ENCODE results near the gene TNS1.
"Not testable (repeated sequence)": the region's sequence is repeated elsewhere in the genome, so short reads cannot be mapped to it uniquely, and the experiment has no call there.

Gene TNS1

GRCh38 chr2:217790195-217790594, 212.6 kb downstream of the TNS1 start:
- DNase-seq = no peak

- no peak for DNase-seq
Observed at GRCh38 chr2:217789736-217790181, 213.0 kb downstream of the TNS1 start.

DNA sequence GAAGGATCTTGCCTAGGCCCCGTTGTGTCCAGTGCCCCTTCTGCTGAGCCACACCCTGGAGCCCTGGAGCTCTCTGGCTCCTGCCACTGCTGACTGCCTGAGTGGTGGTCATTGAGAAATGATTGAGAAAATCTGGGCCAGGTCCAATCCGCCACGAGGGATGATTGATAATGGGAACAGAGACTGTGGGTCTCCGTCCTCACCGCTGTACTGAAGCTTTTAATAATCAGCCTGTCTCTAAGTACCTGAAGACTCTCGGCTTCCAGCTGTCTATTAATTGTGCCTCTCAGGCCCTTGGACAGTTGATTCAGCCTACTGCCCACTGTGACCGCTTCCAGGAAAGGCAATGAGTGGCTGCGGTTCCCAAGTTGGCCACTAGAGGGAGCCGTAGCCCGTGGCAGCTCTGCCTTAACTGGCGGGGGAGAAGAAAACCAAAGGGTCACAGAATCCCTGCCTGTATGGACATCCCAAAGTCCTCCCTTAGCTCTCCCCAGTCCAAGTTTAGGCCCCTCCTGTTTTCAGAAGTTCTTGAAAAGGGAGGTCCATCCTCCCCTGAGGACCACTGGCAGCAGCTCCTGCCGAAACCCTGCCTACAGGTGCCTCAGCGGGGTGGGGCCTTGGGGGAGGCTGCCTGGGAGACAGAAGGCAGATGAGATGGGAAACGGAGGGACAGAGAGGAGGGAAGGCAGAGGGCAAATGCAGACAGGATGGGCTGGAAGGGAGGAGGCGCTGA, 213.6 kb downstream of the TNS1 start:
- peak; percentile 32 for DNase-seq

DNA sequence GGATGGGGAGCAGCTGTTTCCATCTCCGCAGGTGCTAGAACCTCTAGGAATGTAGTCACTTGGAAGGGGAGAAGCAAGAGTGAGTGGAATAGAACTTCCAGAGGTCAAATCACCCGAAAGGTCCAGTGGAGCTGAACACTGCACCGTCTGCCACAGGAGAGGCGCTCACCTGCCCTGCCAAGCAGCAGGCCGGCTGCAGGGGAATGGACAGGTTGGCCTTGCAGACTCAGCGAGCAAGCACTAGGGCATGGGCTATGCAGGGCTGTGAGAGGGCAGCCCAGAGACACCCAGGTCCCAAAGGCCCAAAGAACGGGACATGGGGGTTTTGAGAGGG, 214.2 kb downstream of the TNS1 start:
- DNase-seq = no peak

- DNase-seq = no peak
Observed at GRCh38 chr2:217787160-217787877, 215.5 kb downstream of the TNS1 start.

DNA sequence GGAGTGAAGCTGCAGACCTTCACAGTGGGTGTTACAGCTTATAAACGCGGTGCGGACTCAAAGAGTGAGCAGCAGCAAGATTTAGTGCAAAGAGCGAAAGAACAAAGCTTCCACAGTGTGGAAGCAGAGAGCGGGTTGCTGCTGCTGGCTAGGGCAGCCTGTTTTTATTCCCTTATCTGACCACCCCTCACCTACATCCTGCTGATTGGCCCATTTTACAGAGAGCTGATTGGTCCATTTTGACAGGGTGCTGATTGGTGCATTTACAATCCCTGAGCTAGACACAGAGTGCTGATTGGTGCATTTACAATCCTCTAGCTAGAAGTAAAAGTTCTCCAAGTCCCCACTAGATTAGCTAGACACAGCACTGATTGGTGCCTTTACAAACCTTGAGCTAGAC, 216.2 kb downstream of the TNS1 start:
- DNase-seq = not testable (repeated sequence)

GRCh38 chr2:217785544-217786045, 217.2 kb downstream of the TNS1 start:
- peak; percentile 40 for DNase-seq

DNA sequence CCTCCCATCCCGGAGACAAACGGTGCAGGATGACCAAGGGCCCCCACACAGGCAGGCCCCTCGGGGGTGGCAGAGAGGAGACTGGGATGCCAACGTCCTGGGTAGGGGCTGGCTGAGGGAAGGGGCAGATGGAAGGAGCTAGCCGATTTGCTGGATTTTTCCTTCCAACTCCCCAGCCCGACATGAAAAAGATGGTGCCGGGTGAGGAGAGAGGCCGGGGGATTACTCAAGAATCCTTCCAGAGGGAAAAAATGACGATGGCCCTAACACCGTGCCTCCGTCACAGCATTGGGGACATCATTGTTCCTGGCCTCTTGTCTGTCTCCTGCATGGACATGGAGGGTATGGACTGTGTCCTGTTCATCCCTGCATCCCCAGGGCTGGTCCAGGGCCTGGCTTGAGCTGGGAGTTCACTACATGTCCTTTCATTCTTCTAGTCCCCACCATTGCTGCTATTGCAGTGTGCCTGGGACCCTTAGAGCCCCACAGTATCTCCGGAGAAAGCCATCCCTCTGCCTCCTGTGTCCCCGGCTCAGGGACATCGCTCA, 217.7 kb downstream of the TNS1 start:
- DNase-seq = no peak

DNA sequence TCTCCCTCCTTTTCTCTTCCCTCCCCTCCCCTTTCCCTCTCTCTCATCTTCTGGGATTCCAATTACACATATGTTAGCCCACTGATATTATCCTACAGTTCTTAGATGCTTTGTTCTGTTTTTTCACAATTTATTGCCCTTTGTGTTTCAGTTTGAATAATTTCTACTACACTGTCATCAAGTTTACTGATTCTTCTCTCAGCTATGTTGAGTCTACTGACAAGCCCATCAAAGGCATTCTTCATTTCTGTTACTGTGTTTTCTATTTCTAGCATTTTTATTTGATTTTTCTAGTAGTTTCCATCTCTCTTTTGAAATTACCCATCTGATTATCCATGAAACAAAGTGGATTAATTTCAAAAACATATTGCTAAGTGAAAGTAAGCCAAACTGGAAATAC, 219.6 kb downstream of the TNS1 start:
- no peak for DNase-seq

- no peak for DNase-seq
Observed at GRCh38 chr2:217777906-217778305, 224.9 kb downstream of the TNS1 start.

DNA sequence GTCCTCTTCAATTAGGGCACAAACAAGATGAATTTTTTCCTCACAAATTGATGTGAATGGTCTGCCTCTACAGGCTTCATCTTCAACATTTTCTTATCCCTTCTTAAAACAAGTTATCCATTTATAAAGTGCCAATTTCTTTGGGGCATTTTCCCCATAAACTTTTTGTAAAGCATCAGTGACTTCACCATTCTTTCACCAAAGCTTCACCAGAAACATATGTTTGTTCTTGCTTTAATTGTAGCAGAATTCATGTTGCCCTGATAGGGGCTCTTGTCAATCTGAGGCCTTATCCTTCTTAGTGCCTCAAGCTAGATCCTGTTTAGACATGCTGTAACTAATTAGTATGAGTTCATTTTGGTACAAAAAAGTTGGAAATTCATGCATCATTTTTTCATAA, 226.2 kb downstream of the TNS1 start:
- DNase-seq = no peak

- no peak for DNase-seq
Observed at GRCh38 chr2:217775920-217776503, 226.8 kb downstream of the TNS1 start.

- DNase-seq = no peak
Observed at GRCh38 chr2:217774232-217774631, 228.6 kb downstream of the TNS1 start.

GRCh38 chr2:217773539-217773938, 229.3 kb downstream of the TNS1 start:
- no peak for DNase-seq

GRCh38 chr2:217766356-217766755, 236.4 kb downstream of the TNS1 start:
- DNase-seq = no peak

DNA sequence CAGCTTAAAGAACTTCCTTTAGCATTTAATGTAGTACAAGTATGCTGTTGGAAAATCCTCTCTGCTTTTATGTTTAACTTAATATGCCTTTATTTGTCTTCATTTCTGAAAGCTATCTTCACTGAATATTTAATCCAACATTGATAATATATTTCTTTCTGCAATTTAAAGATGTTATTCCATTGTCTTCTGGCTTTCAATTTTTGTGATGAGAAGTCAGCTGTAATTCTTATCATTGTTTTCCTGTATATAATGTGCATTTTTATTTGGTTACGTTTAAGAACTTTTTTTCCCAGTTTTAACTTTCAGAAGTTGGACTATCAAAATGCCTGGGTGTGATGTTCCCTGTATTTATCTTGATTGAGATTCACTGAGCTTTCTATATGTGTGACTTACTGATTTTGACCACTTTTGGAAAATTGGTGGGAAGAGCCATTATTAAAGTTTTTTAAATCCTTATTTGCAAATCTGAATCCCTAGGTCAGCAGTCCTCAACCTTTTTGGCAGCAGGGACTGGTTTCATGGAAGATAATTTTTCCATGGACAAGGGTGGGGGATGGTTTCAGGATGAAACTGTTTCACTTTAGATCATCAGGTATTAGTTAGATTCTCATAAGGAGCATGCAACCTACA, 241.0 kb downstream of the TNS1 start:
- no peak for DNase-seq

DNA sequence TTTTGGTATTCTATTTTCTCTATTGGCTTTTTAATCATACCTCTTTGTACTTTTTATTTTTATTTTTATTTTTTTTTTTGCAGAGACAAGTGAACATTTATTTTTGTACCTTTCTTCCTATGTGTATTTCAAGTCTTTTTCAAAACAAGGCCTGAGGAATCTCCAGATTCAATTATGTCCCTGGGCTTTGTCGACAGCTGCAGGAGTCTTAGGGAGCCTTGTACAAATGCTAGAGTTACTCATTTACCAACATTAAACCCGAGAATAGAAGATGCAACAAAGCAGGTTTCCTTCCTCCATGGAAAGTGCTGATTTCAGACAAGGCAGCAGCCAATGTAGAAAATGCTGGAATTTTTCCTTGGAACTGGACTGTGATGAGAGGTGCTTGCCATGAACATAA, 242.8 kb downstream of the TNS1 start:
- DNase-seq = no peak

GRCh38 chr2:217757108-217757463, 245.7 kb downstream of the TNS1 start:
- no peak for DNase-seq

GRCh38 chr2:217756375-217757107, 246.3 kb downstream of the TNS1 start:
- peak; percentile 46 for DNase-seq

DNA sequence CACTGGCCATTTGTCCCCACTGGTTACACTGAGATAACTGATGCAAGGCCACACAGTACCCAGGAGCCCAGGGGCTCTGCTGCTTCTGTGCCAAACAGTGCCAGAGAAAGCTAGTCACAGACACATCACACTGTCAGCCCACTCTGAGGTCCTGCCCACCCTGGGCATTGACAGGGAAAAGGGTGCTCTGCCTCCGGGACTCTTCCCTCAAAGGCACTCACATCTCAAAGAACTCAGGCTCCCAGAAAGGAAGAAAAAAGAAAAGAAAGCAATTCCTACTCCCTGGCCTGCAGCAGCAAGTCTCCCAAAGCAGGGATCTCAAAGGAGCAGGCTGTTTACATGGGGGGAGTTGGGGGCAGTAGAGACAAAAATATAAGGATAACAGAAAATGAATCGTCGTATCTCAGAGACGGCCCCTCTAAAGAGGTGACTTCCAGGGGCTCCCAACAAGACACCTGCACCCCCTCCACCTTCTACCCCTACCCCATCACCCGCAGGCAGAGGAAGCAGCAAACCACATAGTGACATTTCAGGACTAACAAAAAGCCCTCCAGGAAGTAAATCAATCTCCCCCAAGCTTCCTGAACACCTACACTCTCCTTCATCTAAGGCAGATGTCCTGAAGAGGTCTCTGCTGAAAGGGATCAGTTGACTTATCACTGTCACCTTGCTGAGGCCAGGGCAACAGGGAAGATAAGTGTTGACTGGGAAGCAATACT, 247.6 kb downstream of the TNS1 start:
- DNase-seq = no peak

DNA sequence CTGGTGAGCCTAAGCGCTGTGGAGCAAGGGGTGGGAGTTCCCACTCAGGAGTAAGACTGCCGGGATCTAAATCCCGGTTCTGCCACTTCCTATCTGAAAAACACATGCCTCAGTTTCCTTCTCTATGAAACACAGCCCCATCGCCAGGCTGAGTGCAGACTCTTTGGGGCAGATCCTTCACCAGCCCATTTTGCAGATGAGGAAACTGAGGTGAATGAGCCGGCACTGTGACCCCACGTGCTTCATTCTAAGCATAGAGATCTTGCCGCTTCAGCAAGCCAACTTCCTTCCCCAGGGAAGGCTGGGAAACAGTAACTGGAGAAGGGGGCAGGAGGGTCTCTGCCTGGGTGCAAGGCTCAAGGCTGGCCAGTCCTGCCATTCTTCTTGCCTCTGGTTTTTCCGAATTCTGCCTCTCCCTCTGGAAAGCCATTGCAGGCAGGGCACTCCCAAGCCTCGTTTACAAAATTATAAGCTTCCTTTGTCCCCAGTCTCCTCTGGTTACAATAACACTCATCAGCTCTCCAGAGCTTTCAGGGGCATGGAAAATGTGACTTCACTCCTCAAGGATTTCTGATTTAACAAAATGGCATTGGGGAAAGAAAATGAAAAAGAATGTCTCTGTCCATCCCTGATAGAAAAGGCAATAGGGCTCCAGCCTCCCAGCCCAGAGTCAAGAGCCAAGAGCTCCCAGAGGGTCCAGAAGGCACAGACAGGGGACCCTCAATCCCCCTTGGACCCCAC, 249.2 kb downstream of the TNS1 start:
- no peak for DNase-seq
